Upper lobe of right lung (tissue), 1 donor: ENCODE data around the gene WFDC1. TPM values are rescaled to one million over a fixed set of nuclear protein-coding genes. Genes with fewer than 3 reads are reported as not detected.

ENCODE experiments used
- ATAC-seq: fragments of 200-7000 bp; cut with Tn5 transposase; one replicate; pipeline ENCODE4 v1.9.1; 2020; ENCODE audit warnings: mild to moderate bottlenecking, moderate library complexity
- DNase-seq: peaks from one replicate; pipeline ENCODE4 v3.0.0-alpha.2; 2020
- H3K27ac ChIP-seq: fragments of 200-600 bp; one replicate; pipeline ENCODE4 v1.8.0; 2022
- H3K27me3 ChIP-seq: fragments of 200-600 bp; one replicate; pipeline ENCODE4 v1.8.0; 2022; ENCODE audit warnings: mild to moderate bottlenecking
- H3K36me3 ChIP-seq: fragments of 200-600 bp; one replicate; pipeline ENCODE4 v1.8.0; 2022
- H3K4me1 ChIP-seq: fragments of 200-600 bp; one replicate; pipeline ENCODE4 v1.8.0; 2022
- H3K4me3 ChIP-seq: fragments of 200-600 bp; one replicate; pipeline ENCODE4 v1.8.0; 2022; ENCODE audit warnings: mild to moderate bottlenecking
- H3K9me3 ChIP-seq: fragments of 200-600 bp; one replicate; pipeline ENCODE4 v1.8.0; 2022
- CTCF ChIP-seq: fragments of 200-600 bp; IDR thresholded peaks from one replicate; pipeline ENCODE4 v1.8.0; 2022; ENCODE audit warnings: antibody characterized with exemption
- intact Hi-C: fragments of 100-400 bp; cut with DNase I; formaldehyde crosslinking; loops from one replicate; pipeline ENCODE4 v1.11.0; 2022
- total RNA-seq: library from RNA; stranded (reverse); fragmentation: NEBNext Ultra II Directional; extraction: Animal tissue kit (Norgen Biotek cat#: 25700); gene quantifications from one replicate; pipeline ENCODE4 v1.2.1, GENCODE V29; 2021
- donor health status: DM: no; HTN: yes; CAD: no; lungs with severe emphysema.

Gene WFDC1
- total RNA-seq, 1 donor from 2014 or later: 26.0 TPM

GRCh38 chr16:84370723-84371552 lies 76.3 kb downstream of the WFDC1 start:
- no peak for ATAC-seq
- no peak overlapping the region for H3K27ac ChIP-seq

GRCh38 chr16:84371553-84371865 lies 76.8 kb downstream of the WFDC1 start:
- intact Hi-C loops: no loop called here
- ATAC-seq (no peak), DNase-seq (no peak)
- TF ChIP-seq CTCF: no peak
- Histone ChIP-seq H3K27ac (no peak overlapping the region), H3K9me3 (no peaks in the 10 kb centered on the region), H3K4me3 (no peak overlapping the region), H3K4me1 (no peaks in the 10 kb centered on the region), H3K36me3 (no peaks in the 10 kb centered on the region), H3K27me3 (peaks cover 31% of the 10 kb centered on the region)

More at GRCh38 chr16:84370723-84371552, 76.3 kb downstream of the WFDC1 start:
- H3K27me3 ChIP-seq: peaks cover 31% of the 10 kb centered on the region
- H3K36me3 ChIP-seq: no peaks in the 10 kb centered on the region
- no peak for DNase-seq
- no peak overlapping the region for H3K4me3 ChIP-seq
- no peak for TF ChIP-seq CTCF
- H3K4me1 ChIP-seq: no peaks in the 10 kb centered on the region
- intact Hi-C loops: no loop called here
- no peaks in the 10 kb centered on the region for H3K9me3 ChIP-seq

- ATAC-seq (no peak), DNase-seq (no peak)
- Histone ChIP-seq H3K4me1 (no peaks in the 10 kb centered on the region), H3K27ac (no peak overlapping the region), H3K27me3 (peaks cover 7% of the 10 kb centered on the region), H3K9me3 (no peaks in the 10 kb centered on the region), H3K4me3 (no peak overlapping the region), H3K36me3 (no peaks in the 10 kb centered on the region)
- TF ChIP-seq CTCF: no peak
- intact Hi-C loops: no loop called here
These were observed 79.3 kb downstream of the WFDC1 start for GRCh38 chr16:84373907-84374489.

GRCh38 chr16:84378099-84378498 lies 83.4 kb downstream of the WFDC1 start:
- no peaks in the 10 kb centered on the region for H3K9me3 ChIP-seq
- no peak overlapping the region for H3K4me3 ChIP-seq
- no peak overlapping the region for H3K27ac ChIP-seq
- H3K27me3 ChIP-seq: no peaks in the 10 kb centered on the region
- intact Hi-C loops: no loop called here
- no peak for TF ChIP-seq CTCF
- peak; percentile 46 for DNase-seq
- no peak for ATAC-seq
- peaks cover 11% of the 10 kb centered on the region for H3K4me1 ChIP-seq
- no peaks in the 10 kb centered on the region for H3K36me3 ChIP-seq

- no peaks in the 10 kb centered on the region for H3K36me3 ChIP-seq
- peak; percentile 40 for ATAC-seq
- H3K9me3 ChIP-seq: no peaks in the 10 kb centered on the region
- peaks cover 11% of the 10 kb centered on the region for H3K4me1 ChIP-seq
- intact Hi-C loops: no loop called here
- no peak for TF ChIP-seq CTCF
- peak; percentile 68 for DNase-seq
- H3K27me3 ChIP-seq: no peaks in the 10 kb centered on the region
- H3K4me3 ChIP-seq: no peak overlapping the region
- H3K27ac ChIP-seq: no peak overlapping the region
These were observed 83.9 kb downstream of the WFDC1 start for GRCh38 chr16:84378567-84378966.
